ENCODE results near the gene TET3.
"Not testable (repeated sequence)": the region's sequence is repeated elsewhere in the genome, so short reads cannot be mapped to it uniquely, and the experiment has no call there.

Gene TET3

DNA sequence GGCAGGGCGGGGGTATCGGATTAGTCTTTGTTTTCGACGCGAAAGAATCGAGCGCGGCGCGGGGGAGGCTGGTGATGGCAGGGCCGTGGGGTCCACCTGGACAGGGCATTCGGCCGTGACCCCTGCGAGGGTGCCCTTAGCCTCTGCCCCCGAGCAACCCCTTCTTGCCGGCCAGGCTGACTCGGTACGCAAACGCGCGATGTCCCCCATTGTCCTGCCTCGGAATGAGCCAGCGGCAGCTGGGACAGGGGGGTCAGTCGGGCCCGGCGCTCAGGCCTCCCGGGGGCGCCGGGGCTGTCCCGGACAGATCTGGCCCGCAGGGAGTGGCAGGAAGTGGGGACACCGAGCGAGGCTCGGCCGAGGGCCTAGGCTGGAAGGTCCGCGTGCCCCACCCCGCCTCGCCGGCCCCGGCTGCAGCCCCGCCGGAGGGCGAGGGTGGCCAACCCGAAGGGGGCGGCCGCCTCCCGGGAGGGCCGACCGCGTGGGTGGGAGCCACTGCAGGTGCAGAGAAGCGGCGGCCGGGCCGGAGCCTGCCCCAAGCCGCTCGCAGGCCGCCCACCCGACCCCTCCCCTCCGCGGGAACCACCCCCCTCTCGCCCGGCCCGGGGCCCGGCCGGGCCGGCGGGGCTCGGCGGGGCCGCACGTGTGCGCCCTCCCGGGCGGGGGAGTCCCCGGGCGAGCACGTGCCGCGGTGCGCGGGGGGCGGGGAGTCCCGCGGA is at the start of gene TET3:
TSS of gene TET3 (plus strand) at position 708 of the 719 bp plus-strand sequence. CDS start 1,494 bp downstream, outside the sequence.
- DNase-seq (ENCODE audit: low read depth, low spot score), result peak; percentile 69

DNA sequence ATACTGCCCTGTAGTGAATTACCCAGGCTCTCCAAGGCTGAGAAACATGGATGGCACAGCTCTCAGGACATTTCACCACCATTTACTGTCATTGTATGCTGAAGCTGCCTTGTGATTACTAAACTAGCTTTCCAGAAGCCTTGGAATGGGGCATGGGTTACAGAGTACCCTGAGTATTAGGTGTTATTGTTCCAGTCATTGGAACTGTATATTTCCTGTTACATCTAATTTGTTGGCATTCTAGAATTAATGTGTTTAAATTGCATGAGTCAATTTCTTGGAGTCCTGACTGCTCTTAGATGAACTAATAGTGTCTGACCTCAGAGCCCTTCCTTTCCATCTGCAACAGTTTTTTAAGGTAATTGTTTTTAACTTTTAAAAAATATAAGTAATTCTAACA is 49.1 kb upstream of the TET3 start:
- no peak for DNase-seq (ENCODE audit: low read depth, low spot score)

DNA sequence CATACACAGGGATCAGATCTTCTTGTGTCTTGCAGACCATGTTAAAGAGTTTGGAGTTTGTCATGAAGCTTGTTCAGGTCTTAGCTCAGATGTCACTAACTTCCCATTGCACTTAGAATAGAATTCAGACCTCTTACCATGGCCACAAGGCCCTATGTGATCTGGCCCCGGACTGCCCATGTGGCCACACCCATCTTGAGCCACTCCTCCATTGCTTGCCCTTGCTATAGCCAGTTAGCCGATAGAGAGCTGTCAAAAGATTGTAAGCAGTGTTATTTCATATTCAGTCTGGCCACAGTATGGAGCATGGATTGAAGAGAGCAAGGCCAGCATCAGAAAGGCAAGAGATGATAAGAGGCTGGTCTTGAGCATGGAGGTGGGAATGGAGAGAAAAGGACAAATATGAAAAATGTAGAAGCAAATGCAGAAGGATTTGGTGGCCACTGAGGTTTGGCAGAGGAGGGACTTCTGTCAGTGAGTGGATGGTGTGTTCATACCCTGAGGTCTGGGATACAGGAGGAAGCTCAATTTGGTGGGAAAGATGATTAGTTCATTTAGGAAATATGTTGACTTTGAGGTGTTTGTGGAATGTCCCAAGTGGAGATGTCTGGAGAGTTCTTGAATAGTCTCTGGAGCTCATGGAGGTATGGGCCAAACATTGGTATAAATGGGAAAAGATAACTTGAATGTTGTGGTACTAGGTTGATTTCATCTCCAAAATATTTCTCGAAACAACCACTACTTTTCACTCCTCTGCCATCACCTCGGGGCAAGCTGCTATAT is 47.4 kb upstream of the TET3 start:
- DNase-seq (ENCODE audit: low read depth, low spot score), result peak; percentile 63

DNA sequence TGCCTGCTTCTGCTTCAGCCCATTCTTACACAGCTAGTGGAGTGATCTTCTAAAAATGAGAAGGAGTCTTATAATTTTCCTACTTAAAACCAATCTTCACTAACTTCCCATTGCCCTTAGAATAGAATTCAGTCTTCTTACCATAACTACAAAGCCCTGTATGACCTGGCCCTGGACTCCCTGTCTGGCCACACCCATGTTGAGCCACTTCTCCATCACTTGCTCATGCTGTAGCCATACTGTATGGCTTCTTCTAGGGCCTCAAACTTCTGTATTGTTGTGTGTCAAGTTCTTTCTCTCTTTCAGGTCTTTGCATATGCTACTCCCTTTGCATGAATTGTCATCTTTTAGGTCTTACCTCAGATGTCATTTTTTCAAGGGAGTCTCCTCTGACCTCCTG is 46.8 kb upstream of the TET3 start:
- DNase-seq (ENCODE audit: low read depth, low spot score), result no peak

DNA sequence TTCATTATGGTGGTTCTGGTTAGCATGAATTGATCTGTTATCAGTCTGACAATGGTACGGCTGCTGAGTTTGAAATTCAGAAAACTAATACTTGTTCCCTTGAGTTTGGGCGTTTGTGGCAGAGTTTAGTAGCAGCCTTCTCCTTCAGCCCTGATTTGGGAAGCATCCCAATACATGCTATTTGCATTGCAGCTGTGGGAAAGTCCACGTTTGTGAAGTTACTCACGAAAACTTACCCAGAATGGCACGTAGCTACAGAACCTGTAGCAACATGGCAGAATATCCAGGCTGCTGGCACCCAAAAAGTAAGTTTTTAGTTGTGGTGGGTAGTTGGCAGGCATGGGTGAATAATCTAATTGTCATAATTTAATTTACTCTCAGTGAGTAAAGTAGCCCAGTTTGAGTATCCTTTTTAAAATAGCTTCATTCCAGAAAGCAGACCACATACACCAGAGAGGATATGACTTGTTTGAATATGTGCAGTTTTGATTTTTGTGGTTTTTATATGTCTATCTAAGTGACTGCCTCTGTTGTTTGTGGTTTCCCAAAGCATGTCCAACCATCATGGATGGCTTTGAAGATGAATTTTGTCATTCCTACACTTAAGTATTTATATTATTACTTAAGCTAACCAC is 45.9 kb upstream of the TET3 start:
- DNase-seq (ENCODE audit: low read depth, low spot score), result peak; percentile 56

DNA sequence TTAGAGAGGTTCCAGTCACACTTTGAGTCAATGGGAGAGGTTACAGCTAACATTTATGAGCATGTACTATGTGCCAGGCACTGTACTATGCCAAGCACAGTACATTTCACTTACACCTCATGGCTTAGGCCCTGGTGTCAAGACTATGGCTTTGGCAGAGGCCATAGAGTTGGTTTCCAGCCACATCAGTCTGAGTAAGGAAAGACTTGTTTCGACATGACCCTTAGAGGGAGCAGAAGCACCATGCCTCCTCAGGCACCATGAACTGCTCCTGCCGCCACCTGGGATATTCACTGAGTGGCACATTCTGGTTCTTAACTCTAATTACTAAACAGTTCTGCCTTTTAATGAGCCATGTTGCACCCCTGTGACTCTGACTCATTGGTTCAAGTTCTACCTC is 45.3 kb upstream of the TET3 start:
- peak; percentile 62 for DNase-seq (ENCODE audit: low read depth, low spot score)

DNA sequence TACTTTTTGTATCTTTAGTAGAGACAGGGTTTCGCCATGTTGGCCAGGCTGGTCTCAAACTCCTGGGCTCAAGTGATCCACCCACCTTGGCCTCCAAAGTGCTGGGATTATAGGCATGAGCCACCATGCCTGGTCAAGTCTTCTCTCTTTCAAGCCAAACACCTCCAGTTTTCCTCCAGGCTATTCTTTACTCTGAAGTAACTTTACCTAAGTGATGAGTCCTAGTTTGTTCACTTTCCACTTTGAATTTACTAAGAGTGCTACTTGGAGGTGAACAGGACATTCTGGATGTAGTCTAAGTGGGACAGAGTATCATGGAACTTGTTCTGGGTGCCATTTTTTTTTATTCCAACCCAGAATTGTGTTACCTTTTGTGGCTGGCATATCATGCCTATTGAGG is 44.6 kb upstream of the TET3 start:
- not testable (repeated sequence) for DNase-seq (ENCODE audit: low read depth, low spot score)

DNA sequence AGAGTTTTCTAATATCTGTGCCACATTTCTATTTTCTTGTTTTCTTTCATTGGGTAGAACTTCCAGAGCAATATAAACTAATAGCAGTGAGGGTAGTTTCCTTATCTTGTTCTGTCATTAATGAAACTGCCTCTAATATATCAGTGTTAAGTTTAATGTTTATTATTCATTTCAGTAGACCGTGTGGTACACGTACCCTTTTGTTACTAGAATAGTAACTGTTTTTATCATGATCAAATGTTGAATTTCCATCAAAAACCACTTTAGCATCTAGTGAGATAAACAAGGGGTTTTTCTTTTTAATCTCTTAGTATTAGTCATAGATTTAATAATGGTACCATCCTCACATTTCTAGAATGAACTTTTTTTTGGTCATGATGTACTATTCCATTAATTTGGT is 42.0 kb upstream of the TET3 start:
- DNase-seq (ENCODE audit: low read depth, low spot score), result no peak

DNA sequence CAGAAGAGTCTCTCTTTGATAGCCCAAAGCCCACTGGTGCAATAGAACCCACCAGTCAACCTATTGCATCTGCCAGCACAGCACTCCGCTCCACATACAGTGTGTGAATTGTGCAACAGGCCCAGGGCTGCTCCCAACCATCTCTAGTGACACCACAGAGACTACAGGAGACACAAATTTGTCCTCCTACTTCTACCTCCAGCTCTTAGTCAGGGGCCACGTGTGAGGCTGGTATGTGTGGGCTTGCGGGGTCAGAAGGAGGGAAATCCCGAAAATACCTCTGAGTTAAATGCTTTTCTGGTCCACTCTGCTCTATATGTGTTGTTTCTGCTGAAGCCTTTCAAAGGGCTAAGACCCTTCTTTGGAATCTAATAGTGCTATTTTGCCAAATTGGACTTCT is 40.0 kb upstream of the TET3 start:
- no peak for DNase-seq (ENCODE audit: low read depth, low spot score)

DNA sequence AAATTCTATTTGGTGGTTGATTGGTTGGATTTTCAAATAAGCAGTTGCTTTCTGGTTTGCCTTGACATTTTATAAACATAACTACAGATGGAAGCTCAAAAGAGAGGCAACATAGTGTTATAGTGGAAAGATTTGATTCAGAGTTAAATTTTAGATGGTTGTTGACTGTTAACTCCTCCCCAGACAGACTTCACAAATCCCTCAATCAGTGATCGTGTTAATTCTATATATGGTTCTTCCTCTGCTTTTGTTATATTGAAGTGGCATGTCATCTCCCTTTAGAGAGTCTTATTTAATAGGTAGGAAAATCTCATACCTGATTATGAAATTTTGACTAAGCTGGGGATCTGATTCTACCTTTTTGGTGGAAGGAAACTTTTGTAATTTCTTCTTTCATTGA is 38.5 kb upstream of the TET3 start:
- no peak for DNase-seq (ENCODE audit: low read depth, low spot score)

DNA sequence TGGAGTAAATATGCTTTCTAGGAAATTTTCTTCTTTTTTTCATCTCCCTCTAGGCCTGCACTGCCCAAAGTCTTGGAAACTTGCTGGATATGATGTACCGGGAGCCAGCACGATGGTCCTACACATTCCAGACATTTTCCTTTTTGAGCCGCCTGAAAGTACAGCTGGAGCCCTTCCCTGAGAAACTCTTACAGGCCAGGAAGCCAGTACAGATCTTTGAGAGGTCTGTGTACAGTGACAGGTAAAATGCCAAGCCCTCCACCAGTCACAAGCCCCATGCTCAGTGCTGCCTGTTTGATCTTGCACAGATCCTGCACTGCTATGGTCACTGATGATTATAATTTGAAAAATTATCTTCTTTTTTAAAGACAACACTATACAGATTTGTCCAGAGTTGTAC is 38.0 kb upstream of the TET3 start:
- no peak for DNase-seq (ENCODE audit: low read depth, low spot score)

DNA sequence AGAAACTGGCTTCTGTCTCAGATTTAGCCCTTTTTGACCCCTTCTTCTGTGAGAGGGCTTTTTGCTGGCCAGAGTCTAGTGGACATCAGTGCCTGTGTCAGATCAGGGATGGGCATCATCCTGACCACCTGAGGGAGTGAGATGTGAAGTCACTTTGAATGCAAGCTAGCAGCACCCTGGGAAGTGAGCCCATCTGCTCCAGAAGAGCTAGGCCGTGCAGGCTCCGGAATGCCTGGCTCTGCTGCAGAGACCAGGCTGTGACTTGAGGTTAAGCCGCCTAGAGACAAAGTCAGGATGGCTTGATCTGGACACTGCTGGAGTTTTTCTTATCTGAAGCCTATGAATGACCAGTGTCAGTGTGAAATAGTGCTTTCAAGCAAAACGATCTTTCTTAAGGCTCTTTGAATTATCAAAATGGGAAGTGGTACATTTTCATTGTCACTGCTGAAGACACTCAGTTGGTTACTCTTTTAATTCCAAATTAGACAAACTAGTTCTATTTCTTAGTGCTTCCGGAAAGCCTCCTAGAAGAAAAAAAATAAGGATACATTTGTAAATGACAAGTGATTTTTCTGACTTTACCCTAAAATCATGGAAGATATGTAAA is 37.2 kb upstream of the TET3 start:
- no peak for DNase-seq (ENCODE audit: low read depth, low spot score)

DNA sequence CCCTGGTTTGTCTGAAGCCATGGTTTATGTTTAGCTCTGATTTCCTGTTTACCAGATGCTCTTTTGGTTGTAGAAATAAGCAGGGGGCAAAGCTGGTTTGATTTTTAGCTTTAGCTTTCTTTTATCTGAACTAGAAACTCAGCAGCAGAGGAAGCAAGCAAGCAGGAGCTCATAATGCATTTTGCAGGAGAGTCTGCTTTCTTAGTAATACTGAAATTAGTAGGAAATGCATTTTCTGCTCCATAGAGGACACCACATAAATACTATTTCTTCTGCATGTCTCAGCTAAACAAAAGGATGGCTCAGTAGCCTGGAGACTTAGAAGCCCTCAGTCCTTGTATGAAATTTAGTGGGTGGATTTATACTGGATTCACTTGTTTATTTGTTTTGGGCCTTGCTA is 34.9 kb upstream of the TET3 start:
- no peak for DNase-seq (ENCODE audit: low read depth, low spot score)

DNA sequence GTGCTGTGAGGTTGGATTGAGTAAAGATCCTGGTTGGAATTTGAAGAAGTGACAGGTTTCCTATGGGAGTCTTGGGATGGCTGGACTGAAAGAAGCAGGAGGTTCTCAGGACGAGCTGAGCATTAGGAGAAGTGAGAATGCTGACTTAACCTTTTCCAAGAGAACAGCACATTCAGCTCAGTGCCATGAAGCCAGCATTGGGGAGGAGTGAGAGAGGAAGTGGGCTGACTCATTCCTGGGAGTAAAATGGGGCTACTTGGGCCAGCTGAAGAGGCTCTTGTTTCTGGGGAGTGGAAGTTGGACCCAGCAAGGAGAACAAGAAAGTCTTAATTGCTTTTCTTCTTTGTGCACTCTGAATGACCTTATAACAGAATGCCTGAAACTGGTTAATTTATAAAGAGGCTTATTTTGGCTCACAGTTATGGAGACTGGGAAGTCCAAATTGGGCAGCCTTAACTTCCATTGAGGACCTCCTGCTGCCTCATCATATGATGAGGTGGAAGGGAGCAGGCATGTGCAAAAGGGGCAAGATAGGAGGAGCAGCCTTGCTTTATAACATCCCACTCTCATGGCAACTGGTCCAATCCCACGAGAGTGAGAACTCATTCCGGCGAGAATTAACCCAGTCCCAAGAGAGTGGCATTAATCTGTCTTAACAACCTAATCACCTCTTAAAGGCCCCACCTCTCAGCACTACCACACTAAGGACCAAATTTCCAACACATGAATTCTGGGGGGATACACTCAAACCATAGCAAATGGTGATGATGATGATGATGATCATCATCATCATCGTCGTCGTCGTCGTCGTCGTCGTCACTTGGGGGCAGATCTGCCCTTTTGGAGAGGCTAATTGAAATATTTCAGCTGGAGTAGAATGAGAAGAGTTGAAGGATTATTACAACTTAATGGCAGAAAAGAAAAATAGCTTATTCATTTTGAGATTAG is 31.9 kb upstream of the TET3 start:
- DNase-seq (ENCODE audit: low read depth, low spot score), result peak; percentile 52

DNA sequence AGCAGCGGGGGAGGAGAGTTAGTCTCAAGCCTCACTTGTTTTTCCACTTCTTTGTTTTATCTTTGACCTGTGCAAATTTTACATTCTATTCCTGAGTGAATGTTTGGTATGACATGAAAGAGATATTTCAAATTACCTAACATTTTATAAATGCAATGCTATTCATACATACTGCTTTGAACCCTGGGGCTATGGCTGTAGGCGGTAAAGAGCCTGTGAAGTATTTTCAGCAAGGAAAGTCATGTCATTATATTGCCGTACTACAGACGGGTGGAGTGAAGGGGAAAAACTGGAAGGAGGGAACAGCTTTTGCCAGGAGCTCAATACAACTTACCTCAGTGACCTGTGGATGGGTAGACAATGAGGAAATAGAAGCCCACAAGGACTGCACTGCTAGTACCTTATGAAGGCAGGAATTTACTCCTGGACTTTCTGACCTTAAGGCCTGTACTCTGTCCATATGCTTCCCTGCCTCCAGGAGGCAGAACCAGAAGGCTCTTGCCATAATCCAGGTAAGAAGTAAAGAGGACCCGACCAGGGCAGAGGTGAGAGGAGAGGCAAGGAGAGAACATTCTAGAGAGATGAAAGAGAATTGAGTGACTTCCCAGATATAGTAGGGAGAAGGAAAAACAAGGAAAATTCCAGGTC is 28.4 kb upstream of the TET3 start:
- DNase-seq (ENCODE audit: low read depth, low spot score), result no peak

DNA sequence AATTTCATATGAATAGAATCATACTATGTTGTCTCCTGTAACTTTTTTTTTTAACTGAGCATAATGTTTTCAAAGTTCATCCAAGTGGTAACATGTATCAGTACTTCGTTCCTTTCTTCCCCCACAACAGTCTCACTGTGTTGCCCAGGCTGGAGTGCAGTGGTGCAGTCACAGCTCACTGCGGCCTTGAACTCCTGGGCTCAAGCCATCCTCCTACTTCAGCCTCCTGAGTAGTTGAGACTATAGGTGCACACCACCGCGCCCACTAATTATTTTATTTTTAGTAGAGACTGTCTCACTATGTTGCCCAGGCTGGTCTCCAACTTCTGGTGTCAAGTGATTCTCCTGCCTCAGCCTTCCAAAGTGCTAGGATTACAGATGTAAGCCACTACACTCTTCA is 23.4 kb upstream of the TET3 start:
- DNase-seq (ENCODE audit: low read depth, low spot score), result no peak

DNA sequence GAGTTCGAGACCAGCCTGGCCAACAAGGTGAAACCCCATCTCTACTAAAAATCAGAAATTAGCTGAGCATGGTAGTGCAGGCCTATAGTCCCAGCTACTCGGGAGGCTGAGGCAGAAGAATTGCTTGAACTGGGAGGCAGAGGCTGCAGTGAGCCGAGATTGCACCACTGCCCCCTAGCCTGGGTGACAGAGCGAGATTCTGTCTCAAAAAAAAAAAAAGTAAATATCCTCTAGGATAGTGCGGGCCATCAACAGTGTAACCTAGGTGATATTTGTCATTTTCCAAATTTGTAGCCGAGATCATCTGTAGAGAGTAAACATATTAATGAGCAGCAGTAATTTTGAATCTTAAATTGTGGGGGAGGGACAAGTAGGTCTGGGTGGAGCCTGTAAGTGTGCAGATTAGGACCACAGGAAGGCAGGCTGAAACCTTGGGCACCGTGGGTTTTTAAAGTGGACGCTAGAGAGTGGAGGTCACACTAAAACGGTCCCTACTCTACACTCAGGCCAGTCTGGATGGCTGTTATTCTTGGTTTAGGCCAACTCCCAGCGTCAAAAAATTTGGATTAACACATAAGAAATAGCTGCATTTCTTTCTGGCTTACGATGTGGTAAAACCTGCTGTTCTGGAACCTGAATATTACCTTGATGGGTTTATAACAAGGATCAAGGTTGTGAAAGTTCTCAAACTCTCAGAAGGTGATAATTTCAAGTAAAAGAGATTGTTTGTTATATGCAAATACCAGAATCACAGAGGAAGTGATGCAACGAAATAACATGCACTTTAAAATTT is 22.7 kb upstream of the TET3 start:
- no peak for DNase-seq (ENCODE audit: low read depth, low spot score)

DNA sequence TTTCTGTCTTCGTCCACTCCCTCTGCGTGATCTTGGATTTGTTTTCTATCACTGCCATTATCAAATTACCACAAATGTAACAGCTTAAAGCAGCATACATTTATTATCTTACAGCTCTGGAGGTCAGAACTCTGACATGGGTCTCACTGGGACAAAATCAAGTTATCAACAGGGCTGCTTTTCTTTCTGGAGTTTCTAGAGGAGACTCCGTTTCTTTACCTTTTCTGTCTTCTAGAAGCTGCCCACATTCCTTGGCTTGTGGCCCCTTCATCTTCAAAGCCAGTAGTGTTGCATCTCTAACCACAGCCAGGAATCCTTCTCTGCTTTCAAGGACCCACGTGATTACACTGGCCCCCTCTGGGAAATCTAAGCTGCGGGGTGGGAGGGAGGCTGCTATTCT is 21.9 kb upstream of the TET3 start:
- no peak for DNase-seq (ENCODE audit: low read depth, low spot score)

DNA sequence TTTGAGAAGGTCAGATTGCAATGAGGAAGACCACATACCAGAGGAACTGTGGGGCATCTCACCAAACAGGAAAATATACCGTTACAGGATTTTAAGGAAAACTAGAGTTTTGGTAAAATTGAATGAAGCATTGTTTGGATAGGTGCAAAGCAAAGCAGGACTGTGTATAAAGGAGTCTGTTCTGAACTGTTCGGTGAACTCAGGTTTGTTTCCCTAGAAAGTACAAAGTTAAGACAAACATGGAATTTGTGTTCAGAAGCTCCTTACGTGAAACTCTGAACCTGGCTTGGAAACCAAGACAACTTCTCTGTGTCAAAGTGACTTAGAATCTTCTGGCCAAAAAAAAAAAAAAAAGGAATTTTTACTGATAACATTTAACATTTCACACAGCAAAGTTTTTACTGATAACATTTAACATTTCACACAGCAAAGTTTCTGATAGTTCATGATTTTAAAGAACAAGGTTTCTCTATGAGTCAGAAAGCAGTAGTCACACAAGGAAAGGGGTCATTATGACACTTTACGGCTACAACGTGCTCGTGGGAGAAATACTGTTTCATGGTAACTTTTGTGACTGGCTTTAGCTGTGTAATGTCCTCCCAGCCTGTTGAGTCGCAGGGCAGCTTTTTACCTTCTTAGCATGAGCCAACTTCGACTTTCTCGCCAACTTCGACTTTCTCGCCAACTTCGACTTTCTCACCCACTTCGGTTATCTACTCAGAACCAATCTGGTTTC is 21.2 kb upstream of the TET3 start:
- DNase-seq (ENCODE audit: low read depth, low spot score), result no peak

Data from astrocyte of the hippocampus (primary cell).